Inflammatory macrophage (primary cell): ENCODE results near the gene FAM241B.

Experiments used
- DNase-seq, 2 donors: peaks; one replicate each; pipeline ENCODE4 v3.0.0-alpha.2; 2020 to 2022
- total RNA-seq, 18 experiments: gene quantifications; one replicate each; lab custom pipeline; 2026; ENCODE audit warnings: mixed read lengths in 6 of 18, inconsistent platforms in 2 of 18; lab: John Stamatoyannopoulos, UW

The FAM241B gene, protein sequence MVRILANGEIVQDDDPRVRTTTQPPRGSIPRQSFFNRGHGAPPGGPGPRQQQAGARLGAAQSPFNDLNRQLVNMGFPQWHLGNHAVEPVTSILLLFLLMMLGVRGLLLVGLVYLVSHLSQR
- 0 to 0.50 (median 0.19) reads per million in 18 experiments for total RNA-seq

DNA sequence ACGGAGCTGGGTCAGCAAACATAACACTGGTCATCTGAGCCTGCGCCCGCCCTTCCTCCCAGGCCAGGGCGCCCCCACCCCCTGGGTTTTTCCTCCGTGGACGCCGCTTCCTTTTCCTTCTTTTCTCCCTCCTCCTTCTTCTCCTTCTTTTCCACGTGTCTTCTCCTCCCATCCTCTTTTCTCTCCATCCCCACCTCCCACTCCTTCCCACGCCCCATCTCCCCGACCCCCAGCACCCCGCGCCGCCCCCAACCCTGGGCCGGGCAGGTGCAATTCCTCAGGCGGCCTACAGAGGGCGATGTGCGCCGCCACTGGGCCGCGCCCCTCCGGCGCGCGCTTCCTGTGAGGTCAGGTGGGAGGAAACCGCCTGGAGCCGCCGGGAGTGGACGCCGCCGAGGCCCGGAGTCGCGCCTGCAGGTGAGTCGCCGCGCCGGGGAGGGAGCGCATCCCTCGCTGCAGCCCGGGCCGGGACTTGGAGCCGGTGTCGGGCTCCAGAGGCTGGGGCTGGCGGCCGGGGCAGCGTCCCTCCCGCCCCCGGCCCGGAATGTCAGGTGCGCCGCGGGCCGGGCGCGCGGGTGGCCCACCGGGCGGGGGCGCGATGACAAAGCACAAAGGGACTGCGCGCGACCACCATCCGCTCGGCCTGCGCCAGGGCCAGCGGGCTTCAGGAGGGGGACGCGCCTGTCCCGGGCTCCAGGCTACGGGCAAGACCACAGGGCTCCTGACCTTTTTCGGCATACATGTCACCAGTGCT, at the start of gene FAM241B:
Gene FAM241B (plus strand): TSS at position 351 of the 754 bp plus-strand sequence. CDS start 1,497 bp downstream, outside the sequence.
- peak; percentile 15 to 58 for DNase-seq

DNA sequence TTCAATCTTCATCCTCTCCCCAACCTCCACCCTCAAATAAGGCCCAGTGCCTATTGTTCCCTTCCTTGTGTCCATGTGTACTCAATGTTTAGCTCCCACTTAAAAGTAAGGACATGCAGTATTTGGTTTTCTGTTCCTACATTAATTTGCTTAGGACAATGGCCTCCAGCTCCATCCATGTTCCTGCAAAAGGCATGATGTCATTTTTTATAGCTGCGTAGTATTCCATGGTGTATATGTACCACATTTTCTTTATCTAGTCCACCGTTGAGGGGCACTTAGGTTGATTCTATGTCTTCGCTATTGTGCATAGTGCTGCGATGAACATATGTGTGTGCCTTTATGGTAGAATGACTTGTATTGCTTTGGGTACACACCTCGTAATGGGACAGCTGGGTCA, 49.6 kb upstream of the FAM241B start:
- DNase-seq = no peak

DNA sequence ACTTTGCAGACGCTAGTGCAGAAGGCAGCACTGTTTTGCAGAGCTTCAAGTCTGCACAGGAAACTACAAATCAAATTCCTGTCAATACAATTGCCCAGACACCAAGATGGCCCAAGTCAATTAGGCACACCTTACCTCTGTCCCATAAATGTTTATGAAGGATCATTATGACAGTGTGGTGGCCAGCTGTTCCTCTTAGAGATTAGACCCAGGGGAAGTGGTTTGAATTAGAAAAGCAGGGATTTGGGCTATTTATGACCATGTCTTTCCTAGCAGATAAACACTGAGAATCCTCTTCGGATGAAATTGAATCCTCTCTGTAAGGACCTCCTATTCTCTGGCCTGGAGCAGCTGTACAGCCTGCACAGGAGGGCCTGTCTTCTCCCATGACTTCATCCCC, 46.9 kb upstream of the FAM241B start:
- no peak for DNase-seq

DNA sequence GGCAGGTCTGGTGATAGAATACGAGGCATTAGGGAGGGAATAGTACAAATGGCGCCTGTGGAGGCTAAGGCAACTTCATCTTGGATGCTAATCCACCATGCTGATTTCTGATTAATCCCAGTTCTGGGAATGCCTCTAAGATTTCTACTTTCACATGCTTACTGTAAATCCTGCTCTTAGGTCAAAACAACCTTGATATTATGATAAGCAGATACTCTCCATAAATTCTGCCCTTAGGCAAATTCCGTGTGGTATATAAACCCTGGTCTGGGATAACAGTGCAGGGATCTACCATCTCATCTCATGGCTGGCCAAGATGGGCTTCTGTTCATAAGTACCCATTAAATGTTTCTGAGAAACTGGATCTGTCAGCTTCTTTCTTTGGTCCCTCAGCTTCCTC, 45.4 kb upstream of the FAM241B start:
- DNase-seq = no peak

DNA sequence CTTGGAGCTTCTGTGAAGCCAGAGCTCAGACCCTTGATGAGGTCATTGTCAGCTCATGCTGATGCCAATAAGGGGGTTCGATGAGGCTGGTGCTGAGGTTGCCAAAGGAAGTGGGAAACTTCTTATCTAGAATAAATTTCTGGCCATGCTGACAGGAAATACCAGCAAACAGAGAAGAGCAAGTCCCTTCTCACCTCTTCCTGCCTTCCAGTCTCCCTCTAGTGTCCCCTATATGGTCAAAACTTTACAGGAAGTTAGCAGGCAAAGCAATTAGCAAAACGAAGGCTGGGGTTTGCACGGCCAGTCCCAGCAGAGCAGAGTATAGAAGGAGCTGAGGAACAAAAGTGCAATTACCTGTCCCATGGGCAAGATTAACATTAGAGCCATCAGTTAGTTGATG, 41.7 kb upstream of the FAM241B start:
- DNase-seq = no peak

DNA sequence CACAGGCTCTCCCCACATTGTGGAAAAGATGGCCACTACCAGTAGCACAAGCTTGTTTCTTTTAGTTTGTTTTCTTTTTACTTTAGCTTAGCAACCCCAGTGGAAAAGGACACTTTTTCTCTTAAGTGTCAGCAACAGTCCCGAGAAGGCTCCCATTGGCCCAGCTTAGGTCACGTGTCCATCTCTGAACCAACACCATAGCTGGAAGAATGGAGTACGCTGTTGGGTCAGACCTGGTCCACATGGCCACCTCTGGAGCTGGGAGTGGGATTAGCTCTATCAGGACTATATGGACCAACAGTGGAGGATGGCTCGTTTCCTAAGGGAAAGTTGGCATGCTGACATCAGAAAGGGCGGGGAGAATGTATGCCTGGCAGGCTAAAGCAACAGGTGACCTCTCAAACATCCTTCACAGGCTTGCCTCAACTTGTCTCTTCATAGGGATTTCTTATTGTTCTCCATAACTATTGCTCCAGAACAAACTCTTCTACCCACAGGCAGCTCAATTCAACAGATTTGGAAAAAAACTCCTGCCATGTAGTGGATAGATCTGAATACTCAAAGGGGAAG, 29.2 kb upstream of the FAM241B start:
- no peak for DNase-seq

DNA sequence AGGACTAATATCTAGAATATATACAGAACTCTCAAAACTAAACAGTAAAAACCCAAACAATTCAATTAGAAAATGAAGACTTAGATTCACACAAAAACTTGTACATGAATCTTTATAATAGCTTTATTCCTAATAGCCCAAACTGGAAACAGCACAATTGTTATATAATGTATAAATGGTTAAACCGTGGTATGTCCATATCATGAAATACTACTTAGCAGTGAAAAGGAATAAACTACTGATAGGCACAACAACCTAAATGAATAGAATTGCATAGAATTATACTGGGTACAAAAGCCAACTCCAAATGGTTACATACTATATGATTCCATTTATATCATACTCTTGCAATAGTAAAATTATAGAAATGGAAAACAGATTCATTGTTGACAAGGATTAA, 21.0 kb upstream of the FAM241B start:
- no peak for DNase-seq

DNA sequence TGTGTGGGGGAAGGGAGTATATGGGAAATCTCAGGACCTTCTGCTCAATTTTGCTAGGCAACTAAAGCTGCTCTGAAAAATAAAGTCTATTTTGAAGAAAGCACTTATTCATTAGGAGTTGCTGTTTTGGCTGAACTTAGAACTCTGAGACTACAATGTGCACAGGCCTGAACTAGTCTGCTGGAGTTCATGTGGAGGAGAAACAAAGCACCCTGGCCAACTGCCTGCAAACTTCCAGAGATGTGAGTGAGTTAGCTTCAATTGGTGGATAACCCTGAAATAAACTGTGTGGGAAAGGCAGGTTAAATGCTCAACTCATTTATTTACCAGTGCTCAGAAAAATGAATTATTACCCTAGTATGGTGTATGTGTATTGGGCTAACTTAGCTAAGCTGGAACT, 17.3 kb upstream of the FAM241B start:
- DNase-seq = no peak

DNA sequence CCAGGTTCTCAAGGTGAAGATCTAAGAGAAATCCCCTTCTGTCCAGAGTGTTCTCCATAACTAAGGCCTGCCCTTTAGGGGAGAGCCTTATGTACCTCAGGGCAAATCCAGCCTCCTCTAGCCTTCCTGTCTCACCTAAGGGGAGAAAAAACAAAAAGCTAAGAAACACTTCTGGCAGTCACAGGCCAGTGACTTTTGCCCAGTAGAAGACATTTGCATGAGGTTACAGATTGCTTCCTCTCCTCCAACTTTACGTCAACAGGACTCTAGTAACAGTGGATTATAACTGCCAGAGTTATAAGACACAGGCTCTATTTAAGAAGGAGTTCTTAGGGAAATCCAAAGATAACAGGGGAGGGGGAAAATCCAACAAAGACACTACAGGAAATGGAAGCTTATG, 15.9 kb upstream of the FAM241B start:
- DNase-seq = no peak

DNA sequence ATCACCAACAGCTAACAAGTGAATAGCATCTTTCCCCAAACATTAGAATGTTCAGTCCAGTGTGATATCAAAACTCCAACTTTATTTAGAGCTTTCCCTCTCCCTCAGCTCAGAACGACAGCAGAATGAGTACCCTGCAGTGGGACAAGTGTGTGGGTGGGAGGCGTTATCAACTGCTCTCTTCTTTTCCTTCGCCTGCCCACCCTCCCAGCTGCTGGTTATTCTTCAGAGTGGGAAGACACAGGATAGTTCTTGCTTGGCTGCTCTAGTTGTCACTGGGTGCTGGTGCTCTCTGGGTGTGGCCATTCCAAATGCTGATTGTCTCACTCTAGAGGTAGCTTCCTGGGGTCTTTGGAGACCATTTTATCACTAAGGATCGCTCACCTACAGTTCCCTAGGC, 13.7 kb upstream of the FAM241B start:
- no peak for DNase-seq

DNA sequence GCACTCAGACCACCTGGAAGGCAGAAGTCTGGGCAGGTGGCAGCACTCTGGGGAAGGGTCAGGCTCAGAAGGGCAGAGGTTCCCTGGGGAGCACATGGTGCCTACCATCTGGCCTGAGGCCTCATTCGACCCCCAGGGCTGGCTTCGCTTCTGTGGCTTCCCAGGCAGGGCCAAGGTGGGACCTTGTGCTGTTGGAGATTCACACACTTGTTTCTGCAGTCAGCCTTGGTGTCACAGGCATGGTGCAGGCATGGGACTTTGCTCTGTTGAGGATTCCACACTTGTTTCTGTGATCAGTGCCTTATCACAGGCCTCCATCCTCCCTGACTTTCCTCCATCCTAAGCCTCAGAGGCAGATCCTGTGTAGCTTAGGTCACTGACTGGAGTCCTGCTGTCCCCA, 11.3 kb upstream of the FAM241B start:
- no peak for DNase-seq

DNA sequence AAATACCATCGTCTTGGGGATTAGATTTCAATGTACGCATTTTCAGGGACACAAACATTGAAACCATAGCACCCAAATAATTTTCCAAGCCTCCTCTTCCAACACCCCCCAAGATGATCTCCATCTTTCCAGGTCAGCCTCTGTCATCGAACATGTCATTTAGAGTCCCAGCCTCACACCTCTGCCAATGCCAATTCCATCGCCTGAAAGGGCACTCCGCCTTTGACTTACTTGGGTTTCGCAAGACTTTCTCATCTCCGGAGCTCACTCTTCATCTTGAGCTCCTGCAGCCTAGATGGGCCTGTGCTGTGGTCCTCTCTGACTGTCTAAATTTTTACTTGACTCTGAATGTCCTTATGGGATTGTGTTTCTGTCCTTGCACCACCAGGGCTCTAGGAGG, 10.4 kb upstream of the FAM241B start:
- no peak for DNase-seq

DNA sequence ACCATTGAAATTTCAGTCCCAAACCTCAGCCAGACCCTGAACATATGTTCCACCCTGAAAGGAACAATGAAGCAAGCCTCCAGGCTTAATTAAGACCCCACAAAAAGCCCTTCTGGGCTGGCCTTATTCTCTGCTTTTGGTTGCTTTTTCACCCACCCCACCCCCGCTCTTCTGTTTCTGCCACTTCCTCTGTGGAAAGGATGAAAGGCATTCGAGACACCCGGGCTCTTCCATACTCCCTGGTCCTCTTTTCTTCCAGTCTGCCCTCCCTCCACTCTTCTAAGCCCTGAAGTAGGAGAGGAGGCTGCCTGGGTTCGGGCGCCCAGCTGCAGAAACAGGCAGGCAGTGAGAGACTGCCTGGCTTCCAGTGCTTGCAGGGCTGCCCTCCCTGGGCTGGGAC, 9.4 kb upstream of the FAM241B start:
- DNase-seq = no peak

DNA sequence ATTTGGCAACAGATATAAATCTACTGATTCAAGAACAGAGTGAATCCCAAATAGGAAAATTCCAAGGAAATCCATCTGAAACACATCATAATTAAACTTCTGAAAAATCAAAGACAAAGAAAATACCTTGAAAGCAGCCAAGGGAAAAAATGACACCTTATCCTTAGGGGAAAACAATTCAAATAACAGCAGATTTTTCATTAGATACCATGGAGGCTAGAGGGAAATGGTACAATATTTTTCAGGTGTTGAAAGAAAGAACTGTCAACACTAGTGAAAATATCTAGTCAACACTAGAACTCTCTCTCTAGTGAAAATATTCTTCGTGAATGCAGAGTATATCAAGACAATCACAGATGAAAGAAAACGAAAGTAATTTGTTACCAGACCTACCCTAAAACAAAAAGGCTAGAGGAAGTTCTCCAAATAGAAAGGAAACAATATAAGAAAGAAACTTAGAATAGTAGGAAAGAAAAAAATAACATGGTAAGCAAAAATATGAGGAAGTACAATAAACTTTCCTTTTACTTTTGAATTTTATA, 5.7 kb upstream of the FAM241B start:
- DNase-seq = no peak

DNA sequence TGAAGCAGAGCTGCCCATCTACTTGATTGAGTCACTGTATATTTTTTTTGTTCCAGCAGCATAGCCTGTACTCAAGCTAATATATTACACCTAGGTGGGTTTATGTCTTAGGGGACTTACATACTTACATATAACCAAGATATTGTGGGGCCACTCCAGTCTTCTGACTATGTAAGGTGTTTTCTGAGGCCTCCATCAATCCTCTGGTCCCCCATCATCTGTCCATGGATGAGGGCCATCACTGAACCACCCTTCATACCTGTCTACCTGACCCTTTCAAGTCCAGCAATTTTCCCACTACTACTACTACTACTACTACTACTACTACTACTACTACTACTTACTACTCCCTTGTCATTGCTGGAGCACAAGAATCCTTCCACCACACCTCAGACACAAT, 3.2 kb upstream of the FAM241B start:
- no peak for DNase-seq

DNA sequence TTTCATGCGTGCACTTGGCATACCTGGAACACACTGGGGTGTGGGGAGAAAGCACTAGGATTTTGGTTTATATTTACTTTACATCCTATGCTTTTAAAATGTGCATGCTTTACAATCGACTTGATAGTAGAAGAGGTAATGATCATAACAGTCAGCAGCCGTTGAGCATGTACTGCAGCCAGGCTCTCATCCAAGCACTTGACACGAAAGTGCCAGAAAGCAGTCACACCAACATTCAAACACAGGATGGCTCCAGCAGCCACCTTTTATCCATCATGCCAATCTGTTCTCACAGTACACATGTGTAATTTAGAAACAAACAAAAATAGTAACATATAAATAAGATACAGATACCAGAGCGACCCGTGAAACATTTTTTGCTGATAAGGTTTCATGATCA, 1.2 kb upstream of the FAM241B start:
- no peak for DNase-seq

DNA sequence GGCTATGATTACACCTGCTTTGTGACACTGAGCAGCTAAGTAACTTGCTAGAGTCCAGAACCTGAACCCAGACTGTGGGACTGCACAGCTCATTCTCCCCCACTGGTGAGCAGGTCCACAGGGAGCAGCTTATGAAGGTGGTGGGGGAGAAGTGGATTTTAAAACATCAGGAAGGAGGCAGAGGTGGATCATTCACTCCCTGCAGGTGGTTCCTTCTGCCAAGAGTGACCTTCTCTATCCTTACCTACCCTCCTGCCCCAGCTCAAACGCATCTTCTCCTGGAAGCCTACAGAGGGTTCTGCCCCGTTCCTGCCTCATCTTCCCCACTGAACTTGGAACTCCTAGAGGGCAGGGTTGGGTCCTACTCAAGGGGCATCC, 539 bp upstream of the FAM241B start:
- DNase-seq = no peak

DNA sequence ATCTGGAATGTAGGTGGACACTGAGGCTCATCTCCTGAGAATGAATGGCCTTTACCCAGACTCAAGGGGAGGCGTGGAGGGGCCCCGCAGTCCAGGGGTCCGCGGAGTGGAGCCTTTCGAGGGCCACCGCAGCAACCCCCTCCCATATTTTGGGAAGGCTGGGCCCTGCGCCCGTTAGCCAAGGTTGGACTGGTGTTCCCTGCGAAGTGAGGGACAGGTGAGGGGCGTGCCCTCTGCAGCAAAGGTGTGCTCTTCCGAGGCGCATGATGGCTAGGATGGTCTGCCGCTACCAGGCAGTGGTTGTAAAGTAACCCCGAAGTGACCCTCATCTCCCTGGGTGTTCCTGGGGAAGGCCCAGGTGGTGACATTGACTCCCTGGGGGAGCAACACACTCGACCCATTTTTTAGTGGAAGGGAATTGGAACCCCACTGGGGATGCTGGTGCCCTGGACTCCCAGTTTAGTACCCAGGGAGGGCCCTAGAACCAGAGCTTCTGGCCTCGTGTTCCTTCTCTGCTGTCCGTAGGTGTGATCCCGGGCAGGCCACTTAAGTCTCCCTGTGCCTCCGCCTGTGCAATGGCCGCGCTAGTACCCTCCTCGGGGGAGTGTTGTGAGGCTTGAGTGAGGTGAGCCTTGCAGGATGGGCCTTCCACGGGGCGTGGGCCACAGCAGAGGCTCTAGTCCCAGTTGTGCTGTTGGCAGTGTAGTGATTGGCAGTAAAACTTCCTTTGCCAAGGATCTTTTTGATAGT, 779 bp downstream of the FAM241B start:
- DNase-seq = no peak

DNA sequence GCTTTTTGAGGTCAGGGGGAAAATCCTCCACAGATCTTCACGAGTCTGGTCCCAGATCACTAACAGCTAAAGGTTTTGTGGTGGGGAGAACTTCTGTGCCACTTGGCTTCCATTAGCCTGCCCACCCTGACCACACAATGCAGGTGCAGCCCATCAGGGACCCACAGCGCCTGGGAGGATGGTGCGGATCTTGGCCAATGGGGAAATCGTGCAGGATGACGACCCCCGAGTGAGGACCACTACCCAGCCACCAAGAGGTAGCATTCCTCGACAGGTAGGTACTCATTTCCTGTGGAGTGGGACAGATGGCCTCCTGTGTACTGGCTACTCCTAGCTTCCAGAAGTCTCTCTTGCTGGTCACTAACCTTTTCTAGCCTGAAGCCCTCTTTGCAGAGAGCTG, 1.5 kb downstream of the FAM241B start:
- no peak for DNase-seq

DNA sequence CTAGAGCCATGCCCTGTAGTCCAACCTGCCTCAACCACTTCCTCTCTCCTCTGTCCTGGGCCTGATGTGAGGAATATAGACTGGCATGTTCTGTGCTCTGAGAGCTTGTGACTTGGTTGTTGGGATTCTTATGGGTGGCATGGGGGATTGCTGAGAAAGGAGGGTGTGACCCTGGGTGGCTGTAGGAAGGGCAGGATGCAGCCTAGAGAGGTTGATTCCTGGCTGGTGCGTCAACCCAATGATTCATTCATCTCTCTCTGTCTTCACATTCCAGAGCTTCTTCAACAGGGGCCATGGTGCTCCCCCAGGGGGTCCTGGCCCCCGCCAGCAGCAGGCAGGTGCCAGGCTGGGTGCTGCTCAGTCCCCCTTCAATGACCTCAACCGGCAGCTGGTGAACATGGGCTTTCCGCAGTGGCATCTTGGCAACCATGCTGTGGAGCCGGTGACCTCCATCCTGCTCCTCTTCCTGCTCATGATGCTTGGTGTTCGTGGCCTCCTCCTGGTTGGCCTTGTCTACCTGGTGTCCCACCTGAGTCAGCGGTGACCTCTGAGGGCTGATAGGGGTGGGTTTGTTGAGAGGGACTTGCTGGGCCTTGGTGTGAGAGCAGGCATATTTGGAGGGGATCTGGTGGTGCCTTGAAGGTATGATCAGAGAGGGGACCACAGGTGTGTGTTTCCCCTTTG, 2.6 kb downstream of the FAM241B start:
- DNase-seq = no peak

DNA sequence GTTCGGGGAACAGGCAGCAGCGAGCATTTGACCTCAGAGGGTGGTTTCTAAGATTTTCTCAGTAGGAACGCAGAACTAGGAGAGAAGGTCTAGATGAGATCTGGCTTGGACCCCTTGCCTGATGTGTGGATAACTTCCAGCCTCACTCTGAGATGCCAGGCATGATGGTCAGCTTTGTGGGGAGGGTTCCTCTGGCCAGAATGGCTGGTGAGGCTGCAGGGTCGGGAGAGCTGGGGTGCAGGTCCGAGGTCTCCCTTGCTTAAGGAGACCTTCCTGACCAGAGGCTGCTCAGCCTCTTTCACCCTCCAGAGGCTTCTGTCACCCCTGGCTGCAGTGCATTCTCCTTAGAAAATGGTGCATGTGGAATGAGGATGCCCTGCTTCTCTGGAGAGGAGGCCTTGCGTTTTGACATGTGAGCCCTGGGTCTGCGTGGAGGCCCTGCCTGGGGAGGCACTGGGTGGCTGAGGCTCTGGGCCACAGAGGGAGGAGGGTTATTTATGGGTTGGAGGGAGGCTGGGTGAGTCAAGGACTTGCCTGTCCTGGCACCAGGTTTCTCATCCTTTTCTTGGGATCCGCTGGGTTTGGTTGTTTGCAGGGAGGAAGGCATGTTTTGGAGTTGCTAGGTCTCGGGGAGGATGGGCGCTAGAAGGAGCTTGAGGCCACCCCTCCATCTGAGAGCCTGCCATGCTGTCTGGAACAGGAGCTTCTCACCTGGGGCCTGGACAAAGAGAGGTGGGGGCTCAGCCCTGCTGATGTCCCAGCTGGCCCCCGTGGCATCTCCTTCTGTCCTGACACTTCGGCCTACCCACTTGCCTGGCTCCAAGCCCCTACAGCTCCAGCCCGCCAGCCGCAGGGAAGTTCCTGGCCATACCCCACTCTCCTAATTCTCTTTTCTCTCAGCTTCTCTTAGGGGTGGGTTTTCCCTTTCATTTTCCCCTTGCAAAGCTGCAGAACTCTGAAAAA, 3.9 kb downstream of the FAM241B start:
- no peak for DNase-seq
